GM15510 (cell line): ENCODE data around the gene ITGA5.

Source experiments
- POLR2A ChIP-seq: IDR thresholded peaks from 3 replicates; pipeline ENCODE4 v1.6.1; 2011; ENCODE audit warnings: borderline replicate concordance; ENCODE audit not compliant: insufficient read length; ENCODE audit errors: extremely low read depth

Gene ITGA5

DNA sequence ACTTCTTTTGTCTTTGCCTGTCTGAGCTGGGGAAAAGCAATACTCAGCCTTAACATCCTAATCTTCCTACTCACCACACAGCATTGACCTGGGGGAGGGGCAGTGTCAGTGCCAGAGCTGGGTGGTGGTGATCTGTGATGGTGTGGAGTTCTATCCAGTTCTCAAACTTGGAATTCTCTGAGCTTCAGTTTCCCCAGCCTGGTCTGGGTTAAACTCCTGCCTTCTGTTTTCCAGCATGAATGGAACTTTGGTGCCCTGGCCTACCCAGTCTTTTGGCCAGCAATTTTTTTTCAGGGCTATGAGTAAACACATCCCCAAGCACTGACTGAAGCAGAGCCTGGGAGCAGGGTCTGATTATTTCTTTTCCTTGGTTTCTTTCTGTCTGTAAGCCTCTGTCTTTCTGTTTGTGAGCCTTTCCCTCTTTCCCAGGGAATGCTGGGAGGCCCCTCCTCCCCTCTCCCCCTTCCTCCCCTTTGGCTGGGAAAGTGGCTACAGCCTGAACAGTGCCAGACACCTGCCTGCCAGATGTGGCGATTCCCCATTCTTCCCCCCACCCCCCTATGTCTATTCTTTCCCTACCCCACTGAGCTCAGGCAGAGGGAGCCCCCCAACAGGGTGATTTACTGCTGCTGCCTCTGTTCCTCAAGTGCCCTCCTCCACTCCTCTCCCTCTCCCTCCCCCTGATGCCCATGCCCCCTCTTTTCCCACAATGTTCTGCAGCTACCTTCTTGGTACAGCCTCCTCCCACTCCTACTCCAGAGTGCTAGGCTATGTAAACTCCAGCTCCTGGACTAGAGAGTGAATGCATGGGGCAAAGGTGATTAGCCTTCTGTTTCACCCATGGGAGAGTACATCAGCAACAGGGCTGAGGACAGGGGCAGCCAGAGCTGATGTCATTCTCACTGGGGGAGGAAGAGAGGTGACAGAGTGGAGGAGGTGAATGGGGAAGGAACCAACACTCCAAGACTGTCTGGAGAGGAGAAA lies 65.9 kb downstream of the ITGA5 start:
- no peak for TF ChIP-seq POLR2A

DNA sequence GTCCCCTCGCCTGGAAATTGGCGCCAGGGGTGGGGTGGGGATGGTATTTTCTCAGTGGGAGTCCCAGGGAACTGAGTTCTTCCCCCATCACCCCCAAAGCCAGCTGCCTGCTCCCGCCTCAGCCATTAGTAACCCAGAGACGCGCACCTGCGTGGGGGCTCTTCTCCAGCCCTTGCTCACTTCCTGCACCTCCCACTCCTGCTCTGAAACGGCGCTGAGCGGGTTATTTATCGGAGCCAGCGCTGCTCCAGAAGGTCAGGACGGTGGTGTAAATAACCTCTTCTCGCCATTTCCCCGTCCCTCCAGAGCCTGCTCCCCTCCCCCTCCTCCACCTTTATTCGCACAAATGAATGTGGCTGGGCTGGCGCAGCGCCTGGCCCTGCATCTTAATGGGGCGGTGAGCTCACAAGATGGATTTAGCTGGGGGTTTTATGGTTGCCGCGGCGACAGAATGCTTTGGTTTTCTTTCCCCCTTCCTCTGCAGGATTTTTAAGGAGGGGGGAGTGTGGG lies 67.0 kb downstream of the ITGA5 start:
- no peak for TF ChIP-seq POLR2A

DNA sequence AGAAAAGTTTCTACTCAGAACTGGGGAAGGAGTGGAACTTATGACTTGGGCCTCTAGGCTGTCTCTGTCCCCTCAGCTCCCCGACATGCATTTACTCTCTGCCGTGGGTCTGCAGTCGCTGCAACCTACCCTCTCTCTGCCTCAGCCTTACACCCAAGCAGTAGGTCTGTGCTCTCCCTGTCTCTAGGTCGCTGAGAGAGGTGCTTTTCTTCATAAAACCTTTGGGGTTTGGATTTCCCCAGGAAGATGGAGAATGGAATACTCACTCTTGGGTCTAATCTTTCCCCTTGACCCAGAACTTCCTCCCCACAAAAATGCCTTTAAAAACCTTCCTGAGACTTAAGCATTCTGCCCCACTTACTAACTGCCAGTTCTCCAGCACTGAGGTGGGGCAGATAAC lies 67.7 kb downstream of the ITGA5 start:
- no peak for TF ChIP-seq POLR2A

DNA sequence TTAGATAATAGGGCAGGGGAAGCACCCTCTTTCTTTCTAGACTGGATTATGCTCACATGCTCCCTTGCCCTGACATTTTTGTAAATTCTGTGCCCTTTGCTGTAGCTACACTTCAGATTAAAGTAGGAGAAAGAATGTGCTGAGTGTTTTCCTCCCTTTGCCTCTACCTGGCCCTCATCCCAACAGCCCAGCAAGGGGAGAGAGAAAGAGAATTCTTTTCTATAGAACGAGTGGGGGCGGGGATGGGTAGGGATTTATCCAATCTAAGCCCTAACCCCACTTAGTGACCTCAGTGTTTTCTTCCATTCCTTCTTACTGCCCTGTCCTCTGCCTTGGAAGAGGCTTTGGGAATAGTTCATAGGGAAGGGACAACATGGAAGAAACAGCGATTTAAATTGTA lies 68.3 kb downstream of the ITGA5 start:
- TF ChIP-seq POLR2A = no peak

DNA sequence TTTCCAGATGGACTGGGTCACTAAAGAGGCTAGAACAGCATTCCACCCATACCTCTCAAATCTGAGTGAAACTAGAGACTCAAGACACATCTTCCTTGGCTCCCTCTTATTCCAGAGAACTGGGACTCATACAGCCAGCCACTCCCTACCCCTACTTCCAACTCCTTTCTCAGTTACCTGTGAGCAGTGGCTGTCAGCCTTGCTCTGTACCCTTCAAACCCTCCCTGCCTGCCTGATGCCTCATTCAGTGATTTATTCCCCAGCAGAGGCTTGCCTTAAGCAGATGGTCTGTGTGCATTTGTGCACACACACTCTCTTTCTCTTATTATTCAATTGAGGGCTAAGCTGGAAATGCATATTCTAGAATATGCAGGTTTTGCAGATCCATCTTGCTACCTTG lies 69.4 kb downstream of the ITGA5 start:
- no peak for TF ChIP-seq POLR2A

DNA sequence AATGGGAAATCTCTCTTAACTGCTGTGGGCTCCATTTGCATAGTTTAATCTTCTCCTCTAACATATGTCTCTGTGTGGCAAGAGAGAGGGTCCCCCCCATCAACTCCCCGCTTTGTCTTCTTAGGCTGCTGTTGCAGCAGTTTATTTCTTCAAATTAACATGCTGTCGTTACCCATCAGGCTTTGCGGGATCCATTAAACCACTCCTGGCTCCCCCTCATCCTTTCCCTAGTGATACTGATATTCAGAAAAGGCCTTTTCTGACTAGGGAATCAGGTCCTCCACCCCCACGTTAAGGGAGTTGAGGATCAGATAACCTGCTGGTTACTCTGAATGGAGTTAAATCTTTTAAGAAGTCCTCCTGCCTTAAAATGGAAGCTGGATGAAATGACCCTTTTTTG lies 70.0 kb downstream of the ITGA5 start:
- TF ChIP-seq POLR2A = no peak
